Measurements from ENCODE around the gene SLC48A1. TPM values are rescaled to one million over a fixed set of nuclear protein-coding genes. Genes with fewer than 3 reads are reported as not detected.
A peak's percentile ranks its signal among the peaks of the same experiment; 100 is the strongest.
"Not testable (repeated sequence)": the region's sequence is repeated elsewhere in the genome, so short reads cannot be mapped to it uniquely, and the experiment has no call there.

SLC48A1 gene
- total RNA-seq, 1 donor from 2014 or later = 19.8 TPM

- ATAC-seq = peak; percentile 8
Observed at GRCh38 chr12:47813511-47814196, 40.6 kb downstream of the SLC48A1 start.

DNA sequence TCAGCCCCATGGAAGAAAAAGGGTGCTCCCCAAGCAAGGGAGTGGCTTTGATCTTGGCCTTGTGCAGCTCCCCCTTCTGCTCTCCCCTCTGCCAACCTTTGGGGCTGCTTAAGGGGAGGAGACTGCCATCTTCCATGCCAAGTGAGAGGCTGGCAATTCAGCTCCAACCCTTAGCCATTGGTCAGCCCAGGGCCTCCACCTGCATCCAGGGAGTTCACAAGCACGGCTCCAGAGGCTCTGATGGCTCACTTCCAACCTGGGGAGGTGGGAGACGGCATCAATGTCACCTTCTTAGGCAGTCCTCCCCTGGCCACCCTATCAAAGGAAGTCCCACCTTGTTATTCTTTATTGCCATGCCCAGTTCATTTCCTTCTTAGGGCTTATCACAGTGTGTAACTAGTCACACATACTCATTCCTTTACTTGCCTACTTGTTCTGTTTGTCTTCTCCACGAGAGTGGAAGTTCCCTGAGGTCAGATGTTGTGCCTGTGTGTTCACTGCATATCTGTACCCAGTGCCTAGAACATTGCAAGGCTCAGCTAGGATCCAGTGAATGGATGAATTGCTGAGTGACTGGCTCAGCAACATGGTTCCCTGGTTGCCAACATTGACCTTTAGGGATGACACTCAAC is 41.6 kb downstream of the SLC48A1 start:
- ATAC-seq = no peak

DNA sequence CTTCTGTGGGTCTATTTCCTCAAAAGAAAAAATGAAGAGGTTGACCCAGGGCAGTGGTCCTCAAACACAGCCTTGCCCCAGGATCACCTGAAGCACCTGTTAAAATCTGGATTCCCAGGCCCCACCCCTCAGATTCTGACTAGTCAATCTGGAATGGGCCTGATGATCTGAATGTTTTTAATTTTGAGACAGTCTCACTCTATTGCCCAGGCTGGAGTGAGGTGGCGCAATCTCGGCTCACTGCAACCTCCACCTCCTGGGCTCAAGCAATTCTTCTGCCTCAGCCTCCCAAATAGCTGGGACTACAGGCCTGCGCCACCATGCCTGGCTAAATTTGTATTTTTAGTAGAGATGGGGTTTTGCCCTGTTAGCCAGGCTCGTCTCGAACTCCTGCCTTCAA is 42.4 kb downstream of the SLC48A1 start:
- not testable (repeated sequence) for ATAC-seq

- ATAC-seq = no peak
Observed at GRCh38 chr12:47816403-47817271, 43.6 kb downstream of the SLC48A1 start.

GRCh38 chr12:47817272-47818006 is 44.4 kb downstream of the SLC48A1 start:
- ATAC-seq = no peak

DNA sequence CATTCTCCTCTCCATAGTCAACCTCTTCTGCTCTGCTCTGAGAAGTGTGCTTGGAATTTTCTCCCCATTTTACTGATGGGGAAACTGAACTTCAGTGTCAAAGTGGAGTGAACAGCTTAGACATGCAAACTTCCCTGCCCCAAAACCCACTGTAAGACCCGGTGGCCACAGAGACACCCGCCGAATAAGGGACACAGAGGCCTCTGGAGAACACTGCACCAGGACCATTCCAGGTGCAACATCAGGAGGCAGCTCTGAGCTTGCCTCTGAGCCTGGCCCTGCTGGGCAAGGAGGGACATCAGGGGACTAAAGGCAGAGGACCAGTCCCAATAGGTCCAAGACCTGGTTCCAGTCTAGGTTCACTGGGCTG is 45.0 kb downstream of the SLC48A1 start:
- ATAC-seq = no peak

DNA sequence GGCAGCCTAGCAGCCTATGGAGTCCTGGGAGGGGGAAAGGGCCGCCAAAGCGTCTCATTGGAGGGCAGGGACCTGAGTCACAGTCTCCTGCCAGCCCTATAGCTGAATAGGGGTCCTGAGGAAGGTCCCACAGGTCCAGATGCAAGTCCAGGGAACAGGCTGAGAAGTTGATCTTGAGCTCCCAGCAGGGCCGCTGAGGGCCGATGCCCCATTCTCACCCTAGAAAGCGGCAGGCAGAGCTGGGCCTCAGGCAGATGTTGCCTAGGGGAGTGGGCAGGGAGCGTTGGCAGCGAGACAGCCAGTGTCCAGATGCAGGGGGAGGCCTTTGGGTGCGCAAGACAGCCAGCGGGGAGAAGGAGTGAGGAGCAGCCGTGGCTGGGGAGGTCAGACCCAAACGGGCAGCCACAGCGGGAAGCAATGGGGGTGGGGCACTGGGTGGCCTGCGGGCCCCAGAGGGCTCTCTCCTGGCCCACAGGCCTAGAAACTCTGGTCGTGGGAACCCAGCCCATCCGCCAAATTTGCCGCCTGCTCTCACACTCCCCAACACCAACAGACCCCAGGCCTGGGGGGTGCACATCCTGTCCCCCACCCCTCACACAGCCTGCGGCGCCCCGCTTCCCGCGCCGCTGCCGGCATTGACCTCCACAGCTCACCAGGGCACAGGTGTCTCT is 45.6 kb downstream of the SLC48A1 start:
- peak; percentile 5 for ATAC-seq

DNA sequence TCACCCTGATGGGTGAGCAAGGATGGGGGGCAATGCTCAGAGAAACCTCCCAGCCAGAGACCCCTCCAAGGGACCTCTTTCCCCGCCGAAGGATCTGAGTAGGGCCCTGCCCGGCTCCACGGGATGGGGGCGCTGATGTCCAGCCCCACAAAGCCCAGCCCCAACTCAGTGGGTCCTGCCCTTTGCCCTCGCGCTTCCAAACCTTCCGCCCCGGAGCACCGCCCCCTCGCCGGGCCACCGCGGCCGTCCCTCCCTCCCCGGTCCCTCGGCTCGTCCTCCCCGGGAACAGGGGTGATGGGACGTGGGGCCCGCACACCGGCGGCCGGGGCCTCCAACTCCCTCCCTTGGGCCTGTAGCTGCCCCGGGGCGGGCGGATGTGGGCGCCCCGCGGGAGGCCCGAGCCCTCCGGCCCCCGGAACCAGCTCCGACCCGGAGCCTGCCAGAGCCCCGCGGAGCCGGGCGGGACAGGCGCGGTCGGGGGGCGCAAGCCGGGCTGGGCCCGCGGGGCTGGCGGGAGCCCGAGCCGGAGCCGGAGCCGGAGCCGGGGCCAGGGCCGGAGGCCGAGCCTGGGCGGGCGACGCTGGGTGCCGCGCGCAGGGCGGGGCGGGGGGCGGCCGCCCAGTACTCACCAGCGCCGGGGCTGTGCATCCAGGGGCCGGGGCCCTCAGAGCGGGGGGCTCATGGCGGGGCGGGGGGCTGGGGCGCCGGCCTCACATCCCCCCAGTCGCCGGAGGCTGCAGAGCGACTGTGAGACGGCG is 46.3 kb downstream of the SLC48A1 start:
- peak; percentile 13 for ATAC-seq

DNA sequence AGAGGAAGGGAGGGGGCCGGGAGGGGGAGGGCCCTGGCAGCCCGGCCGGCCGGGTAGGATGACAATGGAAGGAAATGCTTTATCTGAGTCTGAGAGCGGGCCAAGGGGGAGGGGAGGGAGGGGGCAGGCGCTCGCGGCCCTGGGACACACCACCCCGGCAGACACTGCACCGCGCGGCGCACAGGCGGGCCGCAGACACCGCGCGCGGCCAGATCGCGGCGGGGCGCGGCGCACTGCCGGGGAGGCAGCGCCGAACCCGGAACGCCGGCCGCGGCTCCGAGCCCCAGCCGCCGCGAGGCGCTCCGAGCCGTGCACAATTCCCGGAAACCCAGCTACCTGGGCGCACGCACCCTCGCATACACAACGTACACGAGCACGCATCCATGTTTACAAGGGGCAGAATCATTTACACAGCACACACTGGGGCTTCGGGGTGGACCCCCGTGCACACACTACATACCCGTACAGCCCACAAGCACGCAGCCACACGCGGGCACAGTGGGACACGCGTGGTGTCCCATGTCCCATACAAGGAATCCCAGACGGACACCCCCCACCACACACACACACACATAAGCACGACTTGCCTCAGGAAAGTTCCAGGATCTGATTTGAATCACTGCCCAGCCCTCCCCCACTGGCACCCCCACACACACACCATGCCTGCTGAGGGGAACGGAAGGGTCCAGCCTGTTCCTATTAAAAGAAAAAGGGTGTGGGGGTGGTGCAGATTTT is 47.0 kb downstream of the SLC48A1 start, which contains the start of gene HDAC7:
Gene HDAC7, minus strand, starts transcription at position 8 of the 735 bp plus-strand sequence. CDS start 118 bp downstream, outside the sequence.
- ATAC-seq = peak; percentile 67

DNA sequence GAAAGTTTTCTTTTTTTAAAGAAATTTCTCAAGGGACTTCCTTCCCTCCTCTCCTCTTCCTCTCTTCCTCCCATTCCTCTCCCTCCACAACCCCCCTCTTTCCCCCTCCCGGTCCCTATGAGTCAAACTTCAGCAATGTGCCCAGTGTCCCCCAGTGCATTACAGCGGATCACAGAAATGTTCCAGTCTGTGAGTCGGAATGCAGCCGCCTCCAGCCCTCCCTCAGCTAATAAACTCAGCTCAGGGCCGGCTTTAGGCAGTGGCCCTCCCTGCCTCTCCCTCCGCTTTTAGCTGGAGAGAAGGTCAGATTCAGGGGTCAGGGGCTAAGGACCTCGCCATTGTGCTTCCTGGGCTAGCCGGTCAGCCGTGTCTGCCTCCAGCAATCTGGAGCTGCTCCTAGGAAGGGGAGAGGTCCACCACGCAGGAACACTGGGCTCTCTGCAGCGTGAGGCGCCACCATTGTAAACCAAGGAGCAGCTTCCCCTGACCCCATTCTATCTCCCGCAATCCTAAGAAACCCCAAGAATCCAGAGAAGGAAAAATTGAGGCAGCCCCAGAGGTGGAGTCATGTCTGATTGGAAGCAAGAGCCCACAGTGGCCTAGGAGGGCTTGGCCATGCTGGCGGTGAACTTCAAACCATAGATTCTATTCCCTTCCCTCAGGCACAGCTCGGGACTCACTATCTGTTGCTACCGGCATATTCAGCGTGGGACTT is 47.8 kb downstream of the SLC48A1 start:
- peak; percentile 51 for ATAC-seq

DNA sequence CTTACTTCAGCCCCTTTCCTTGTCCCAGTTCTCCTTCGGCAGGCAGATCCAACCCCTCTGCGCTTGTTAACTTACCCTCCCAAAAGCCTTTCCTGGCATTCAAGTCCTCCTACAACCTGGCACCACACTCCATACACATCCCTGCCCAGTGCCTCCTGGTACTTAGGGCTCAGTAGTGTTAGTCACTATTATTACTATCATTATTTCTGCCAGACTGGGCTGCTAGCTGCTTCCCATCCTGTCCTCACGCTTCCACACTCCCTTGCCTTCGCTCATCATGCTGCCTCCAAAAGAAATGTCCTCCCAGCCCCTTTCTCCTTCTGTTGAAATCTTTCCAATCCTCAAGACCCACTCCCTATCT is 48.3 kb downstream of the SLC48A1 start:
- no peak for ATAC-seq

DNA sequence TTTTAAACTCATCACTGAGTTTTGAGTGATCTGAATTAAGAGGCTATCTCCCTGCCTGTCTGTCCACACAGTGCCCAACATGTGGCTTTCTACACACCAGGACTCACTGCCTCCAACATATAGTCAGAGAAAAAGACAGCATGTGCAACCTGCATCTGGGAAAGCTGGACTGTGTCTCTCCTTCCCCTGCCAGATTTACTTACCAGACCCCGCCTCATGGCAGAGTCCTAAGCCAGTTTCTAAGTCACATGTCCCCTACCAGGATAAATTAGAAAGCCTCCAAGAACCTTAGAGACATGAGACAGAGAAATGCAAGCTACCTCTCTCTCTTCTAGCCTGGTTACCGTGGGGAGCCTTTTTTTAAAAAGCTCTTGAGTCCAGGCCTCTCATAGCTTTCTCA is 49.4 kb downstream of the SLC48A1 start:
- ATAC-seq = no peak

DNA sequence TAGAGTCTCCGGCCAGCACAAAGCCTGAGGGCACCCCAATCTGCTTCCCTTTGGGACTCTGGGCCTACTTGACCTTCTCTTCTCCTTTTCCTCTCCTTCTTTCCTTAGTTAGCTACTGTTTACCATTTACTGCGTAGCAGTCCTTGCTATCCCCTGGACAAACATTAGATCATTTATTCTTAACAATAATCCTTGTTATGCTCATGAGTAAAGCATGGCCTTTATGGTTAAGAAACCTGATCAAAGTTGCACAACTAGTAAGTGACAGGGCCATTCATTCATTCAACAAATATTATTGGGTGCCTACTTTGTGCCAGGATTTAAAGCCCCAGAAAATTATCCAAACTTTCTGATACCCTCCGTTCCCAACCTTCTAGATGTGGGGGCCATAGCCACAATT is 49.8 kb downstream of the SLC48A1 start:
- ATAC-seq = no peak

DNA sequence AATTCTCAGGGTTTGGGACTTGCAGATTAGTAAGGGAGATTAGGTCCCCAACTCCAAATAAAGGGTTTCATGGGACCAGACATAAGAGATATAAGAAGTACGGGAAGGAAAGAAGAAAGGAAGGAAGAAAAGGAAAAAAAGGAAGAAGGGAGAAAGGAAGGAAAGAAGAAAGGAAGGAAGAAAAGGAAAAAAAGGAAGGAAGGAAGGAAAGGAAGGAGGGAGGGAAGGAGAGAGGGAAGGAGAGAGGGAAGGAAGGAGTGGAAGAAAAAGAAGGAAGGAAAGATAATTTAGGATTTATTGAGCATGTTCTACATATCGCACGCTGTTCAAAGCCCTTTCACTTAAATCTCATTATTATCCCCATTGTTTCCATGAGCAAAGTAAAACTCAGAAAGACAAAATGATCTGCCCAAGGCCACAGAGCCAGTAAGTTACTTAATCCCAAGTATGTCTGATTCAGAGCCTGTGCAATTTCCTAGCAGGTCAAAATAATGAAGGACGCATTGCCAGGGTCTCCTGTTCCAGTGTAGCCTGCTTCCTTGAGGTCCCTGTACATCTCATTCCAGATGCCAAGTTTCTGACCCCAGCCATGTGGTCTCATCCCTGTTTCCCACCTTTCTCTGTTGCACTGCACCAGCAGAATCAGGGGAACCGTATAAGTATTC is 50.5 kb downstream of the SLC48A1 start:
- no peak for ATAC-seq

DNA sequence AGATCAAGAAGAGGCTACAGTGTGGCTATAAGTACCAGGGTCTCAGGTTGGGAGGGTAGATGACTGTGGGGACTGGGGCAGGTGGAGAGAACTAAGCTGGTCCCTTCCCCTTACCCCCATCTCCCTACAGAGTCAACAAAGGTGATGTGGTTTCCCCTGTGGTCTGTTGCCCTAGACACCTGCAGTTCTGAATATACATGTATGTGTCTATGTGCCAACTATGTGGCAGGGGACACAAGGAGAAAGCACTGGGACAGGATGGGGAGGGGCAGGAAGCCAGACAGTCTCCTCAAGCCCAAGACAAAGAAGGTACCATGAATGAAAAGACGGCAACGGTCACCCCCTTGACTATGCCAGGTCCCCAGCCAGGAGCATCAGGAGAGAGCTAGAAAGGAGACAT is 51.2 kb downstream of the SLC48A1 start:
- ATAC-seq = no peak

- no peak for ATAC-seq
Observed at GRCh38 chr12:47824635-47825034, 51.6 kb downstream of the SLC48A1 start.

- ATAC-seq = peak; percentile 18
Observed at GRCh38 chr12:47825173-47825639, 52.2 kb downstream of the SLC48A1 start.

DNA sequence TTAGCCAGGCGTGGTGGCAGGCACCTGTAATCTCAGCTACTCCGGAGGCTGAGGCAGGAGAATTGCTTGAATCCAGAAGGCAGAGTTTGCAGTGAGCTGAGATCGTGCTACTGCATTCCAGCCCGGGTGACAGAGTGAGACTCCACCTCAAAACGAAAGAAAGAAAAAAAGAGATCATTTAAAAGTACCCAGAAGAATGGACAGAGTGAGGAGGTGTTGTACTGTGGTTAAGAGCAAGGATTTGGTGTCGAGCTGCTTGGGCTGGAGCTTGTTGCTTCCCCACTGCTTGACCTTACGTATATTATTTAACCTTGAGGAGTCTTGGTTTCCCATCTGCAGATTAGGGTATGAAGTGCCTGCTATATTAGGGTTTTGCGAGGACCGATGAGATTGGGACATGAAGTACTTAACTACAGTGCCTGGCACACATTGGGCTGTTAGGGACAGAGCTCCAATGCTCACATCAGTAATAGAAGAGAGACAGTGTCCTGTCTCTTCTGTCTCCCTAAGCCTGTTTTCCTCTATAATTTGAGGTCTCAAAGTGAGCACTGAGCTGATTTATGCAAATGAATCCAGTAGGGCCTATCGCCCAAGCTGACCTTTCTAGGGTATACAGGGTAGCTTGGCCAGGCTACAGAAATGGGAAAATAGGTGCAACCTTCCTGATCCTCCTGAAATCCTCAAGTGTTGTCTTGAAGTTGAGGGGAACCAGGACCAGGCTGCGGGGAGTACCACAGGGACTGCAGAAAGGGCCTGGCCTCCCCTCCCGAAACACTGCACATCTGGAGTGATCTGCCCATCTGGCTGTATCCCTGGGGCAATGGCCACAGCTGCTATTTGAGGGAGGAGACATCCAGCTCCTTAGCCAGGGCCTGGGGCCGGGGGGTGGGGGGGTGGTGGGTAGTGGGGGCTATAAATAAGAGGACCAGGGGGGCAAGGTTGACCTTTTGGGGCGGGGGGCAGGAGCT is 55.3 kb downstream of the SLC48A1 start:
- ATAC-seq = no peak

All from esophagus mucosa (tissue), 1 donor.